ENCODE data around the gene ADGRA1. TPM values are rescaled to one million over a fixed set of nuclear protein-coding genes. Genes with fewer than 3 reads are reported as not detected.

The ADGRA1 gene
- total and polyA plus RNA-seq, 4 experiments from 2014 or later: not detected

DNA sequence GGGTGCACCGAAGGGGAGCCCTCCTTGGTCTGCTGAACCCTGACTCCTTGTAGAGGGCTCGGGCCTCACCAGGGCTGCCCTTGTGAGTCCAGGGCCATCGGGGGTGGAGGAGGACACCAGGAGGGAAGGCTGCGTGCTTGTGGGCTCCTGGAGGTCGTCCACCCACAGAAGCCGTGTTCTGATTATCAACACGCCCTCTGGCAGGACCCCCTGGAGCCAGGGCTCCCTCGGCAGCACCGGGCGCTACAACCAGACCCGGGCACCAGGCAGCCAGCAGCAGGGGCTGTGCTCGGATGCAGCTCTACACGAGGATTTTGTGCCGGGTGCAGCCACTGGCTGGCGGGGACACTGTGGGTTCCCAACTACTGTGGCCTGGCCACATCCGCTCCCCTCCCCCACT is 6.1 kb upstream of the ADGRA1 start:
- Histone ChIP-seq H3K9me3 (ENCODE audit: control insufficient read depth in 1 of 2, low read length in 2 of 2) (no peaks in the 10 kb centered on the region), H3K27me3 (ENCODE audit: insufficient read depth, low read length) (no peaks in the 10 kb centered on the region), H3K27ac (ENCODE audit: low read depth, low read length) (no peak overlapping the region), H3K4me3 (ENCODE audit: low read length in 2 of 2) (no peak overlapping the region), H3K4me1 (ENCODE audit: insufficient read depth, low read length) (no peaks in the 10 kb centered on the region), H3K36me3 (ENCODE audit: insufficient read depth, low read length) (no peaks in the 10 kb centered on the region)
- intact Hi-C loops (cut with micrococcal nuclease): no loop called here
- Mint-ChIP-seq H3K9me3 (peaks cover 0 to 2% (median 0%) of the 10 kb centered on the region in 8 donors), H3K27me3 (peaks cover 5% of the 10 kb centered on the region in 2 donors), H3K27ac (no peak overlapping the region), H3K4me3 (no peak overlapping the region), H3K4me1 (no peaks in the 10 kb centered on the region), H3K36me3 (no peaks in the 10 kb centered on the region)
- no peak for DNase-seq
- ChIA-PET CTCF (ENCODE audit: partially characterized antibody) (no interaction called here), POLR2A (ENCODE audit: partially characterized antibody) (no interaction called here)

DNA sequence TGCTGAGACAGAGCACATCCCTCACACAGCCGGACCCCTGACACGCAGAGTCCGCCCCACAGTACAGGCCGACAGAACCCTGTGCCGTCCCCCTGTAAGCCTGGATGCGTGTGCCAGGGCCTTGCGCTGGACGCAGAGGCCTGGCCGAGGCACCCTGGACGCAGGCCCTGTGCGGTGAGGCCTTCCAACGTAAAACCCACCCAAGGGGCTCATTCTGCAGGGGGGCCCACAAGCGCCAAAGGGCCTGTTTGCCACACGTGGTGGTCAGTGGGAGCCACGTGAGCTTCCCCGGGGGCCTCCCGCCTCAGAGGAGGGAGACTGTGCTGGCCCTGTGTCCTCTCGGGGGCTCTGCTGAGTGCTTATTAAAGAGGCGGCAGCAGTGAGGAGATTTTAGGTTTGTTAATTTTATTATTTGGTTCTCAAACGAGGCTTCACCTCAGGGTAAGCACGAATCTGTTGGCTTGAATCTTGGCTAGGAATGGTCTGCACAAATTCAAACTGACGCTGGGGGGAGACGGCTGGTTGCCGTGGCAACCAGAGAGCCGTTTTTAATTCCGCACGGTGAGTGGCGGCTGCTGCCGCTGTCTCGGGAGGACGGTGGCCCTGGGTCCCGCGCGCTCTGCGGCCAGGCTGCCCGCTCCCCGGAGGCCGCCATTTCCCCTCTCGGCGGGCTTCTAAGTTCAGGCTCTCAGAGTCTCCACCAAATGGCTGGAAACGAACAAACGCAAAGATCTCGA is 4.9 kb upstream of the ADGRA1 start:
- ChIA-PET POLR2A (ENCODE audit: partially characterized antibody) (no interaction called here), CTCF (ENCODE audit: partially characterized antibody) (no interaction called here)
- no peak overlapping the region for H3K4me3 Mint-ChIP-seq
- no peak overlapping the region for H3K27ac Mint-ChIP-seq
- Histone ChIP-seq H3K27ac (ENCODE audit: low read depth, low read length) (no peak overlapping the region), H3K4me3 (ENCODE audit: low read length in 2 of 2) (no peak overlapping the region), H3K36me3 (ENCODE audit: insufficient read depth, low read length) (no peaks in the 10 kb centered on the region), H3K4me1 (ENCODE audit: insufficient read depth, low read length) (no peaks in the 10 kb centered on the region), H3K27me3 (ENCODE audit: insufficient read depth, low read length) (no peaks in the 10 kb centered on the region), H3K9me3 (ENCODE audit: control insufficient read depth in 1 of 2, low read length in 2 of 2) (no peaks in the 10 kb centered on the region)
- no peaks in the 10 kb centered on the region for H3K36me3 Mint-ChIP-seq
- peaks cover 0 to 2% (median 0%) of the 10 kb centered on the region in 8 donors for H3K9me3 Mint-ChIP-seq
- peaks cover 10 to 11% of the 10 kb centered on the region in 2 donors for H3K27me3 Mint-ChIP-seq
- peaks cover 0 to 4% (median under 1%) of the 10 kb centered on the region in 4 donors for H3K4me1 Mint-ChIP-seq
- no peak for DNase-seq
- intact Hi-C loops (cut with micrococcal nuclease): no loop called here

- ChIA-PET CTCF (ENCODE audit: partially characterized antibody) (no interaction called here), POLR2A (ENCODE audit: partially characterized antibody) (no interaction called here)
- Histone ChIP-seq H3K27ac (ENCODE audit: low read depth, low read length) (no peak overlapping the region), H3K9me3 (ENCODE audit: control insufficient read depth in 1 of 2, low read length in 2 of 2) (no peaks in the 10 kb centered on the region), H3K36me3 (ENCODE audit: insufficient read depth, low read length) (no peaks in the 10 kb centered on the region), H3K4me3 (ENCODE audit: low read length in 2 of 2) (no peak overlapping the region), H3K4me1 (ENCODE audit: insufficient read depth, low read length) (no peaks in the 10 kb centered on the region), H3K27me3 (ENCODE audit: insufficient read depth, low read length) (no peaks in the 10 kb centered on the region)
- no peak for DNase-seq
- Mint-ChIP-seq H3K36me3 (no peaks in the 10 kb centered on the region), H3K27me3 (peaks cover 10 to 11% of the 10 kb centered on the region in 2 donors), H3K4me1 (peaks cover 0 to 4% (median under 1%) of the 10 kb centered on the region in 4 donors), H3K4me3 (no peak overlapping the region), H3K27ac (no peak overlapping the region), H3K9me3 (peaks cover 0 to 2% (median 0%) of the 10 kb centered on the region in 8 donors)
- intact Hi-C loops (cut with micrococcal nuclease): no loop called here
These were observed 4.2 kb upstream of the ADGRA1 start for GRCh38 chr10:133083422-133084100.

GRCh38 chr10:133084491-133084890 is 3.2 kb upstream of the ADGRA1 start:
- peaks cover 10 to 13% of the 10 kb centered on the region in 2 donors for H3K27me3 Mint-ChIP-seq
- H3K4me3 Mint-ChIP-seq: no peak overlapping the region
- ChIA-PET POLR2A (ENCODE audit: partially characterized antibody) (no interaction called here), CTCF (ENCODE audit: partially characterized antibody) (no interaction called here)
- DNase-seq: no peak
- H3K9me3 ChIP-seq (ENCODE audit: control insufficient read depth in 1 of 2, low read length in 2 of 2): no peaks in the 10 kb centered on the region
- H3K4me1 Mint-ChIP-seq: peaks cover 0 to 4% (median under 1%) of the 10 kb centered on the region in 4 donors
- no peaks in the 10 kb centered on the region for H3K36me3 Mint-ChIP-seq
- H3K27ac ChIP-seq (ENCODE audit: low read depth, low read length): no peak overlapping the region
- H3K4me1 ChIP-seq (ENCODE audit: insufficient read depth, low read length): no peaks in the 10 kb centered on the region
- H3K4me3 ChIP-seq (ENCODE audit: low read length in 2 of 2): no peak overlapping the region
- intact Hi-C loops (cut with micrococcal nuclease): no loop called here
- peaks cover 0 to 2% (median 0%) of the 10 kb centered on the region in 8 donors for H3K9me3 Mint-ChIP-seq
- no peak overlapping the region for H3K27ac Mint-ChIP-seq
- H3K36me3 ChIP-seq (ENCODE audit: insufficient read depth, low read length): no peaks in the 10 kb centered on the region
- no peaks in the 10 kb centered on the region for H3K27me3 ChIP-seq (ENCODE audit: insufficient read depth, low read length)

GRCh38 chr10:133085251-133086125 is 2.2 kb upstream of the ADGRA1 start:
- no peaks in the 10 kb centered on the region for H3K36me3 Mint-ChIP-seq
- no peaks in the 10 kb centered on the region for H3K27me3 ChIP-seq (ENCODE audit: insufficient read depth, low read length)
- no peak overlapping the region for H3K27ac Mint-ChIP-seq
- H3K27me3 Mint-ChIP-seq: peaks cover 13% of the 10 kb centered on the region in 2 donors
- DNase-seq: no peak
- no peaks in the 10 kb centered on the region for H3K9me3 ChIP-seq (ENCODE audit: control insufficient read depth in 1 of 2, low read length in 2 of 2)
- H3K4me1 ChIP-seq (ENCODE audit: insufficient read depth, low read length): no peaks in the 10 kb centered on the region
- no peak overlapping the region for H3K4me3 Mint-ChIP-seq
- peaks cover 0 to 4% (median under 1%) of the 10 kb centered on the region in 4 donors for H3K4me1 Mint-ChIP-seq
- H3K27ac ChIP-seq (ENCODE audit: low read depth, low read length): no peak overlapping the region
- CTCF ChIA-PET (ENCODE audit: partially characterized antibody): no interaction called here
- H3K4me3 ChIP-seq (ENCODE audit: low read length in 2 of 2): no peak overlapping the region
- intact Hi-C loops (cut with micrococcal nuclease): no loop called here
- POLR2A ChIA-PET (ENCODE audit: partially characterized antibody): no interaction called here
- peaks cover 0 to 2% (median 0%) of the 10 kb centered on the region in 8 donors for H3K9me3 Mint-ChIP-seq
- no peaks in the 10 kb centered on the region for H3K36me3 ChIP-seq (ENCODE audit: insufficient read depth, low read length)

DNA sequence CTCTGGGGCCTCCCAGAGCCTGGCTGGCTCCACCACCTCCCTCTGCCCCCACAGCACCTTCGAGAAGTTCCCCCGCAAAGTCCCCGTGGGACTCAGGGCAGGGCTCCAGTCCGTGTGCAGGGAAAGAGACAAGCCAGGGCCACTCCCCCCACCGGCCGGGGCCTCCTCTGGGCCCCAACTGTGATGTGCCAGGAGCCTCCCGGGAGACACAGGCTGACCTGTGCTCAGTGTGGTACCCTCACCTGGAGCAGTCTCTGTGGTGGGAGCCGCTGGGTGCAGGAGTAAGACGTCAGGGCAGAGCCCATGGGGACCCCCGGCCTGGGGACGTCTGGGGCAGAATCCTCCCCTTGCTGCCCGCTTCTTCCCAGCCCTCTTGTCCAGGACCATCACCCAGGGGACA is 1.5 kb upstream of the ADGRA1 start:
- no peak overlapping the region for H3K4me3 ChIP-seq (ENCODE audit: low read length in 2 of 2)
- no peaks in the 10 kb centered on the region for H3K36me3 Mint-ChIP-seq
- no peak for DNase-seq
- no peaks in the 10 kb centered on the region for H3K9me3 ChIP-seq (ENCODE audit: control insufficient read depth in 1 of 2, low read length in 2 of 2)
- H3K9me3 Mint-ChIP-seq: peaks cover 0 to 2% (median 0%) of the 10 kb centered on the region in 8 donors
- peaks cover 0 to 4% (median under 1%) of the 10 kb centered on the region in 4 donors for H3K4me1 Mint-ChIP-seq
- no peak overlapping the region for H3K27ac Mint-ChIP-seq
- intact Hi-C loops (cut with micrococcal nuclease): no loop called here
- peaks cover 14 to 15% of the 10 kb centered on the region in 2 donors for H3K27me3 Mint-ChIP-seq
- H3K4me1 ChIP-seq (ENCODE audit: insufficient read depth, low read length): no peaks in the 10 kb centered on the region
- no peaks in the 10 kb centered on the region for H3K36me3 ChIP-seq (ENCODE audit: insufficient read depth, low read length)
- H3K4me3 Mint-ChIP-seq: no peak overlapping the region
- no peaks in the 10 kb centered on the region for H3K27me3 ChIP-seq (ENCODE audit: insufficient read depth, low read length)
- CTCF ChIA-PET (ENCODE audit: partially characterized antibody): no interaction called here
- H3K27ac ChIP-seq (ENCODE audit: low read depth, low read length): no peak overlapping the region
- POLR2A ChIA-PET (ENCODE audit: partially characterized antibody): no interaction called here

DNA sequence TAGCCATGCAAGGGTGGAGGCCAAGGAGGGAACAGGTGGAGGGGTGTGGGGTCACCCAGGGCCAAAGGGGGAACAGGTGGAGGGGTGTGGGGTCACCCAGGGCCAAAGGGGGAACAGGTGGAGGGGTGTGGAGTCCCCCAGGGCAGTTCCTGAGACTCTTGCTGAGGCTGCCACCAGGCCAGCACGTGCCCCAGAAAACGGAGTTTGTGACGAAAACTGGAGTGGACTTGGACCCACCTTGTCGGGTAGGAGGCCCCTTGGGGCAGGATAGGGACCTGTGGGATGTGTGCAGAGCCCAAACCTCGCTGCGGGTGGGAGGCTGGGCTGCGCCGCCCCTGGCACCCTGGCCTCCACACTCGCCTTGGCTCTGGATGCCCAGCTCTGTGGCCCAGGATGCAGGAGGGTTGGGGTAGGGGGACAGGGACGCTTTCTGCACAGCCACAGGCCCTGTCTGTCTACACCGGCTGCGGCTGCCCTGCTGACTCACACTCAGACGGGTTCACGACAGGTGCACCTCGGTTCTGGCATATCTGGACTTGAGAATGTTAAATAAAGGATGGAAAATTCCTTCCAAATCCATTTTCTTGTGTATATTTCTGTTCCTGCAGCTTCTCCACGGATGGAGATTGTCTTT is 562 bp upstream of the ADGRA1 start:
- Mint-ChIP-seq H3K36me3 (no peaks in the 10 kb centered on the region), H3K4me3 (peak overlapping the region in 1 of 8 donors; percentile 31), H3K4me1 (peaks cover 0 to 4% (median under 1%) of the 10 kb centered on the region in 4 donors), H3K27ac (no peak overlapping the region), H3K9me3 (peaks cover 0 to 2% (median 0%) of the 10 kb centered on the region in 8 donors), H3K27me3 (peaks cover 16 to 17% of the 10 kb centered on the region in 2 donors)
- POLR2A ChIA-PET (ENCODE audit: partially characterized antibody): no interaction called here
- intact Hi-C loops (cut with micrococcal nuclease): no loop called here
- CTCF ChIA-PET (ENCODE audit: partially characterized antibody): no interaction called here
- H3K27ac ChIP-seq (ENCODE audit: low read depth, low read length): no peak overlapping the region
- H3K4me1 ChIP-seq (ENCODE audit: insufficient read depth, low read length): no peaks in the 10 kb centered on the region
- H3K36me3 ChIP-seq (ENCODE audit: insufficient read depth, low read length): no peaks in the 10 kb centered on the region
- DNase-seq: no peak
- no peaks in the 10 kb centered on the region for H3K9me3 ChIP-seq (ENCODE audit: control insufficient read depth in 1 of 2, low read length in 2 of 2)
- no peak overlapping the region for H3K4me3 ChIP-seq (ENCODE audit: low read length in 2 of 2)
- H3K27me3 ChIP-seq (ENCODE audit: insufficient read depth, low read length): no peaks in the 10 kb centered on the region

Measured in CD4-positive, alpha-beta memory T cell (primary cell).